ENCODE measurements around the gene GIGYF2.
"Not testable (repeated sequence)": the region's sequence is repeated elsewhere in the genome, so short reads cannot be mapped to it uniquely, and the experiment has no call there.

Gene GIGYF2

GRCh38 chr2:232817756-232818155 is 120.6 kb downstream of the GIGYF2 start:
- no peak for DNase-seq

- DNase-seq = no peak
Measured at GRCh38 chr2:232829988-232830387, 132.9 kb downstream of the GIGYF2 start.

GRCh38 chr2:232831496-232831895 is 134.4 kb downstream of the GIGYF2 start:
- no peak for DNase-seq

- no peak for DNase-seq
Measured at GRCh38 chr2:232833830-232834229, 136.7 kb downstream of the GIGYF2 start.

- DNase-seq = no peak
Measured at GRCh38 chr2:232835687-232836208, 138.6 kb downstream of the GIGYF2 start.

GRCh38 chr2:232836934-232837333 is 139.8 kb downstream of the GIGYF2 start:
- no peak for DNase-seq

GRCh38 chr2:232838406-232838874 is 141.3 kb downstream of the GIGYF2 start:
- peak; percentile 16 to 96 (median 31) for DNase-seq

GRCh38 chr2:232839411-232840079 is 142.4 kb downstream of the GIGYF2 start:
- no peak for DNase-seq

- no peak for DNase-seq
Measured at GRCh38 chr2:232842689-232843088, 145.6 kb downstream of the GIGYF2 start.

GRCh38 chr2:232843834-232844233 is 146.7 kb downstream of the GIGYF2 start:
- DNase-seq = peak in 1 of 5 experiments; percentile 32

GRCh38 chr2:232846055-232846454 is 148.9 kb downstream of the GIGYF2 start:
- DNase-seq = no peak

- DNase-seq = no peak
Measured at GRCh38 chr2:232850039-232850438, 152.9 kb downstream of the GIGYF2 start.

- not testable (repeated sequence) for DNase-seq
Measured at GRCh38 chr2:232852081-232852480, 154.9 kb downstream of the GIGYF2 start.

- no peak for DNase-seq
Measured at GRCh38 chr2:232852676-232853075, 155.5 kb downstream of the GIGYF2 start.

GRCh38 chr2:232854082-232854481 is 157.0 kb downstream of the GIGYF2 start:
- no peak for DNase-seq

GRCh38 chr2:232857158-232857563 is 160.0 kb downstream of the GIGYF2 start:
- no peak for DNase-seq

GRCh38 chr2:232859385-232859916 is 162.3 kb downstream of the GIGYF2 start:
- DNase-seq = no peak

- DNase-seq = no peak
Measured at GRCh38 chr2:232860593-232861241, 163.6 kb downstream of the GIGYF2 start.

- DNase-seq = no peak
Measured at GRCh38 chr2:232861353-232861752, 164.2 kb downstream of the GIGYF2 start.

GRCh38 chr2:232863996-232864395 is 166.9 kb downstream of the GIGYF2 start:
- no peak for DNase-seq

- no peak for DNase-seq
Measured at GRCh38 chr2:232865165-232865564, 168.0 kb downstream of the GIGYF2 start.

- DNase-seq = no peak
Measured at GRCh38 chr2:232866104-232866503, 169.0 kb downstream of the GIGYF2 start.

GRCh38 chr2:232869138-232870017 is 172.2 kb downstream of the GIGYF2 start:
- DNase-seq = no peak
